ENCODE results near the gene MPZL1.

GRCh38 chr1:167705250-167705649 lies 16.5 kb upstream of the MPZL1 start:
- TF ChIP-seq CTCF (IDR thresholded peaks at IDR 0.05): no peak
- no peak for TF ChIP-seq POLR2A (IDR thresholded peaks at IDR 0.05)
- no peak for TF ChIP-seq POLR2AphosphoS5 (IDR thresholded peaks at IDR 0.05)
